Measurements from ENCODE around the gene F11.
"Not testable (repeated sequence)": the region's sequence is repeated elsewhere in the genome, so short reads cannot be mapped to it uniquely, and the experiment has no call there.

F11 gene

DNA sequence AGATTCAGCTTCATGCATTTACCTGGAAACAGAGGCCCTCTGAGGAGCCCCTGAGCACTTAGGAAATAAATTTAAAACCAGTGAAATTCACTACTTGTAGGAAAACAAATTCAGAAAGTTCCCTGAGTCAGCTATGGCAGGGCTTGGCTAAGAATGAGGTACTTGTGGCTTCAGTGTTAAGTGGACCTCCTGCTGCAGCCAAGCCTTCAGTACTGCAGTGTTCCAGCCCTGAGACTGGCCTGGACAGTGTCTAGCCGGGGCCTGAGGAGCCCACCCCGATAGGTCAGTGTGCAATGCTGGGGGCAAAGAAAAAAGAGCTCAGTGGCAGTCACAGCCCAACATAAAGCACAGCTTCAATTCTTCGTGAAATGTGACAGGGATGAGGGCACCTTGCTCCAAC lies 41.9 kb downstream of the F11 start:
- in situ Hi-C loops (cut with HindIII; ENCODE audit: low sequenced_read_pairs) = no loop called here
- no peak for DNase-seq (ENCODE audit: low read depth, low spot score)
- TF ChIP-seq CTCF (IDR thresholded peaks at IDR 0.05; ENCODE audit: low read depth, low read length) = no peak
- H3K4me3 ChIP-seq (ENCODE audit: low read depth, low read length) = no peak overlapping the region

GRCh38 chr4:186318481-186318880 lies 52.5 kb downstream of the F11 start:
- TF ChIP-seq CTCF (IDR thresholded peaks at IDR 0.05; ENCODE audit: low read depth, low read length) = no peak

GRCh38 chr4:186324660-186325059 lies 58.7 kb downstream of the F11 start:
- DNase-seq (ENCODE audit: low read depth, low spot score); in situ Hi-C loops (cut with HindIII; ENCODE audit: low sequenced_read_pairs); H3K4me3 ChIP-seq (ENCODE audit: low read depth, low read length): not testable (repeated sequence)

More at GRCh38 chr4:186318481-186318880, 52.5 kb downstream of the F11 start:
- in situ Hi-C loops (cut with HindIII; ENCODE audit: low sequenced_read_pairs) = no loop called here
- no peak overlapping the region for H3K4me3 ChIP-seq (ENCODE audit: low read depth, low read length)
- no peak for DNase-seq (ENCODE audit: low read depth, low spot score)

GRCh38 chr4:186326391-186326790 lies 60.4 kb downstream of the F11 start:
- TF ChIP-seq CTCF (IDR thresholded peaks at IDR 0.05; ENCODE audit: low read depth, low read length) = no peak
- no peak for DNase-seq (ENCODE audit: low read depth, low spot score)
- in situ Hi-C loops (cut with HindIII; ENCODE audit: low sequenced_read_pairs) = no loop called here
- H3K4me3 ChIP-seq (ENCODE audit: low read depth, low read length) = no peak overlapping the region

GRCh38 chr4:186329372-186329771 lies 63.4 kb downstream of the F11 start:
- no peak overlapping the region for H3K4me3 ChIP-seq (ENCODE audit: low read depth, low read length)
- DNase-seq (ENCODE audit: low read depth, low spot score) = no peak
- in situ Hi-C loops (cut with HindIII; ENCODE audit: low sequenced_read_pairs) = no loop called here
- no peak for TF ChIP-seq CTCF (IDR thresholded peaks at IDR 0.05; ENCODE audit: low read depth, low read length)

GRCh38 chr4:186330368-186330767 lies 64.4 kb downstream of the F11 start:
- no peak for TF ChIP-seq CTCF (IDR thresholded peaks at IDR 0.05; ENCODE audit: low read depth, low read length)
- no peak overlapping the region for H3K4me3 ChIP-seq (ENCODE audit: low read depth, low read length)
- in situ Hi-C loops (cut with HindIII; ENCODE audit: low sequenced_read_pairs) = no loop called here
- no peak for DNase-seq (ENCODE audit: low read depth, low spot score)

DNA sequence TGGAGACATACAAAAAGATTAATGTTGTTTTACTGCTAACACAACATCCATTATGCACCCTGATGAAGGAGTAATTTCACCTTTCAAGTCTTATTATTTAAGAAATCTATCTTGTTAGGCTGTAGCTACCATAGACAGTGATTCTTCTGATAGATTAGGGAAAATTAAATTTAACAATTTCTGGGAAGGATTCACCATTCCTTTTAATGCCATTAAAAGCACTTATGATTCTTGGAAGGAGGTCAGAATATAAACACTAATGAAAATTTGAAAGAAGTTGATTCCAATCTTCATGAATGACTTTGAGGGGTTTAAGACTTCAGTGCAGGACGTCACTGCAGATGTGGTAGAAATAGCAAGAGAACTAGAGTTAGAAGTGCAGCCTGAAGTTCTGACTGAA lies 69.8 kb downstream of the F11 start:
- in situ Hi-C loops (cut with HindIII; ENCODE audit: low sequenced_read_pairs) = no loop called here
- TF ChIP-seq CTCF (IDR thresholded peaks at IDR 0.05; ENCODE audit: low read depth, low read length) = no peak
- DNase-seq (ENCODE audit: low read depth, low spot score) = no peak

More for the DNA sequence above, 69.8 kb downstream of the F11 start:
- H3K4me3 ChIP-seq (ENCODE audit: low read depth, low read length) = no peak overlapping the region
